CD4-positive, alpha-beta T cell treated with Interleukin-4 for 1 hour (primary cell): ENCODE results near the gene RAMP3.
"Not testable (repeated sequence)": the region's sequence is repeated elsewhere in the genome, so short reads cannot be mapped to it uniquely, and the experiment has no call there.

Source experiments
- DNase-seq, 2 donors: peaks; one replicate each; pipeline ENCODE4 v3.0.0-alpha.2; 2020 to 2022

Gene RAMP3

GRCh38 chr7:45157653-45158401 is at the start of gene RAMP3:
Gene RAMP3 (plus strand): TSS chr7:45157791. CDS start chr7:45157829, 38 bp downstream.
- DNase-seq: no peak

- no peak for DNase-seq
Observed at GRCh38 chr7:45108863-45109262, 48.7 kb upstream of the RAMP3 start.

GRCh38 chr7:45111298-45112223 is 46.0 kb upstream of the RAMP3 start, which contains the start of gene TBRG4:
Gene TBRG4 (minus strand): TSS chr7:45111697. CDS start chr7:45109237, 2,460 bp downstream.
- peak; percentile 94 for DNase-seq

- DNase-seq: no peak
Observed at GRCh38 chr7:45112648-45113047, 44.9 kb upstream of the RAMP3 start.

DNA sequence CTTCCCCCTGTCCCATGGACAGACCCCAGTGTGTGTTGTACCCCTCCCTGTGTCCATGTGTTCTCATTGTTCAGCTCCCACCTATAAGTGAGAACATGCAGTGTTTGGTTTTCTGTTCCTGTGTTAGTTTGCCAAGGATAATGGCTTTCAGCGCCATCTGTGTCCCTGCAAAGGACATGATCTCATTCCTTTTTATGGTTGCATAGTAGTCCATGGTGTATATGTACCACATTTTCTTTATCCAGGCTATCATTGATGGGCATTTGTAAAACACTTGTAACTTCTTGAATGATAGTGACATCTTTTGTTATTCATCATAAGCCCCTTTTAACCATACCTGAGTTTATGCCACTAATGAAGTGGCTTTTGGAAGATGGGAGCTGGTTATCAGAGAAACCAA is 43.3 kb upstream of the RAMP3 start:
- not testable (repeated sequence) for DNase-seq

DNA sequence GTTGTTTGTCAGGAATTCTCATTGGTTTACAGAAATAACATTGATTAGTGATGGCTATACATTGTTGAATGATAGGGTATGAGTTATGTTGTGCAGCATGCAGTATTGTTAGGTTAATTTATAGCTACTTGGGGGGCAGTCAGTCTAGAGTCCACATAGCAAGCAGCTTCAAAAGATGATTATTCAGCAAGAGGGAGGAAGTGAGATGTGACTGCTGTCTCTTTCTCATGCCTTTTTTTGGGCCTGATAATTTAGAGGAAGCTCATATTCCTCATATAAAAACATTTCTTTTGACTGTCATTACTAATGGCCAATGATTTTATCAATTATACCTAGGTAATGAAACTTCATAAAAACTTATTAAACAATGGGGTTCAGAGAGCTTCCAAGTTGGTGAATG is 42.7 kb upstream of the RAMP3 start:
- no peak for DNase-seq

DNA sequence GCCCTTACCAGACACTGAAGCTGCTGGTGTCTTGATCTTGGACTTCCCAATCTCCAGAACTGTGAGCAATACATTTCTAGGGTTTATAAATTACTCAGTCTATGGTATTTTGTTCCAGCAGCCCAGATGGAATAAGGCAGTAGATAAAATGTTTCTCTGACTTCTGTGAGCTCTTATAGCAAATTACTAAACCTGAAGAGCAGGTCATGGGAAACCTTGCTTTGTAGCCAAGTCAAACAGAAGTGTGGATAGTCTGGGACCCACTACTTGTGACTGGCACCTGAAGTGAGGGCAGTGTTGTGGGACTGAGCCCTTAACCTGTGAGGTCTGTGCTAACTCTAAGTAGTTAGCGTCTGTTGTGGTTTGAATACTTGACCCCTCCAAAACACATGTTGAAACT is 41.5 kb upstream of the RAMP3 start:
- DNase-seq: no peak

DNA sequence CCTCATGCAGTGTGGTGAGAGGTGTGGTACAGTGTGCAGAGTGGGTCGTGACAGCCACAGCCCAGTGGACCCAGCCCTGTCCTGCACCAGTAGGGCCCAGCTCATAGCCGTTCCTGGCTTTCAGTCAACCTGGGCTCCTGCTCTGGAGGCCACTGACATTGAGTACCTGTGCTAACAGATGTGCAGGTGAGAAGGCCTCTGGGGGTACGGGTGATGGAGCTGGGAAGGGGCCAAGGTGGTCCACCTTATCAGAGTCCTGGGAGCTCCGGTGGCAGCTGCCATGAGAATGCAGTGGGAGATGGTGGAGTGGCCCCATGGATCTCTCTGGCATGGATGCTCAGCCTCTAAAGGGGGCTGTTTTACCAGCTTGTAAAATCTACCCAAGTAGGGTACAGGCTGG is 40.0 kb upstream of the RAMP3 start:
- DNase-seq: no peak

DNA sequence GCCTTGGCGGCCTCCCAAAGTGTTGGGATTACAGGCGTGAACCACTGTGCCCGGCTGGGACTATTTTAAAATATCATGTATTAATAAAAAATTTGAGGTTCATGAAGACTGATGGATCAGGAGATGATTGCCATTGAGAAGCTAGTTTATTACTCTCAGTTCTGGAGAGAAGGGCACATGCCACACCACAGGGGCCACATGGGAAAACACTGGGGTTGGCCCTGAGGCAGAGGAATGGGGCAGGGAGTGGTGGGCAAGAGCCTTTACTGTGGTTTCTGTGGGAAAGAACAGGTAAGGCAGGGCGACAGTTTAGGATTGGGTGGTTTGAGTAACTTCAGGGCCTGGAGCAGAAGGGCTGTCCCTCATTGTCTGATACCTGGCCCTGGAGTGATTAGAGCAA is 39.3 kb upstream of the RAMP3 start:
- no peak for DNase-seq

- no peak for DNase-seq
Observed at GRCh38 chr7:45118889-45119331, 38.7 kb upstream of the RAMP3 start.

DNA sequence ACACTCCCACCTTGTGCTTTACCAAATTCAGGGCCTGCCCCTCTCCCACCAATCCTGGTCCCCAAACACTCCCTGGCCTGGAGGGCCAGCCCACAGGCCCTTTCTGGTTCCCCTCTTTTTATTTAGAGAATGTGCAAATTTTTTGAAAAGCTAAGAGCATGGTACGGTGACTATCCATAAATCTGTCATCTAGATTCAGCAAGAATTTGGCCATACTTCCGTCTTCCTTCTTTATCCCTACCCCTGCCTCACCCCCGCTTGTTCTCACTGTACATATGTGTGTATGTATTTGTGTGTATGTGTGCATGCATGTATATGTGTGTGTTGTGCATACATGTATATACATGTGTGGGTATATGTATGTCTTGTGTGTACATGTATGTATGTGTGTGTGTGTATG is 38.0 kb upstream of the RAMP3 start:
- DNase-seq: no peak

DNA sequence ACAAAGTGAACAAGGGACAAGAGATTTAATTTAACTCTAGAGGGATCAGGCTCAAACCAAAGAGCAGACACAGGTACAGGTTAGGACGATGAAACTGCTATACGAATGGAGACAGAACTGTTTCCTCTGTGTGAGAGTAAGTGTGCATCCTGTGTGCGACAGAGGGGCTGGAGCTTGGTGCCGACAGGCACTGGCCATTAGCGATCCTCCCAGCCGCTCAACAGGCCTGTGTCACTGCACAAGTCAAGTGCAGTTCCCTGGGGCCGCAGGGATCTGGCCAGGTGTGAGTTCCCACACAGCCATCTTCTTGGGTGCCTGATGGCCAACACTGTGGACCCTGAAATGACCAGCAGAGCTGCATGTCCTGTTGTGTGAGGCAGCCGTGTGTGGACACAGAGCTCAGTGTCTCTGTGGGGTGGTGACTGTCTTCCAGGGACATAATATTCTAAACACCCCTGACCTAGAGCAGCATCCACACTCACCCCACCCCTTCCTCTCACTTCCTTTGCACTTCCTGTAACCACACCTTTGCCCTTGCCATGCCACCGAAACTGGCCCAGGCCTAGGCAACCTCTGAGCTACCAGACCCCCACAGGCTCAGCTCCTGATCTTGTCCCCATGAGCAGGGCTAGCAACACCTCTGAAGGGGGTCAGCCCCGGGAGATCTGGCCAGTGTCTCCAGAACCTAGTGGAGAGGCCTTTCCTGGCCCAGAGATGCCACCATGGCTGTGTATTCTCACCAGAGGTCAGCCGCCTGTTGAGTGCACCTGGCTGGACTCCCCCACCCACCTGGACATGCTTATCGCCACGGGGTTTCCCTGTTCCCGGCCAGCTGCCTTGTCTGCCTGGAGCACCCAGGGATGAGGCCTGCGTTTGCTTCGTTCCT is 34.4 kb upstream of the RAMP3 start:
- DNase-seq: peak in 1 of 2 donors; percentile 39

DNA sequence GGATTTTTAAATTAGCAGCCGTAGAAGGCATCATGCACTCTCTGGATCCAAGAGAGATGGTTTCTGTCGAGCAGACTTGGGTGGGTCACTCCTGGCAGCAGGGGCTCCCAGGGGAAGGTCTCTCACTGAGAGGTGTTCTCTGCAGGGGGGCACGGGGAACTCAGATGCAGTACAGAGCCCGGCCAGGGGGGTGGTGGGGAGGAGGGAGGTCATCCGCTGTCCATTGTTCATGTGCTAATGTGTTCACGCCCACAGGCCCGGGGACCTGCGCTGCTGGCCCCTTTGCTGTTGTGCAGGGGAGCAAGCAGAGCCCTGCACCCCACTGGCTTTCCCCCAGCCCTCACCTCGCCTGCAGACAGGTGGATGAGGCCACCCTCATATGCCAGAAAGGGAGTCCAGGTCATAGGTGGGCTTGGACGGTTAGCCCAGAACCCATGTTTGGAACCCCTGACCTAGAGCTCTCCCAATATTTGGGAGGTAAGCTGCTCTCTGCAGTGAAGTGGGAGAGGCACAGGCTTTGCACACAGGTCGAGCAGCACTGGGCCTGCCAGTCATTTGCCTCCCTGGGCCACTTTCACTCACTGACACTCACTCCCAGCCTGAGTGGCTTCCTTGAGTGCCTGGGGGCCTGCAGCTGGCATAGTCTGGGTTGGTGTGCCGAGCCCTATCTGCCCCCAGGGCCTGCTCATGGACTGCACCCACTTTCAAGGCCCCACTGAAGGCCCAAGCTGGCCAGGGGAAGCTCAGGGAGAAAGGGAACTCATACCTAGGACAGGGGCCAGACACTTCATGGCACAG is 33.5 kb upstream of the RAMP3 start:
- DNase-seq: no peak

GRCh38 chr7:45125193-45125904 is 32.2 kb upstream of the RAMP3 start:
- DNase-seq: no peak

DNA sequence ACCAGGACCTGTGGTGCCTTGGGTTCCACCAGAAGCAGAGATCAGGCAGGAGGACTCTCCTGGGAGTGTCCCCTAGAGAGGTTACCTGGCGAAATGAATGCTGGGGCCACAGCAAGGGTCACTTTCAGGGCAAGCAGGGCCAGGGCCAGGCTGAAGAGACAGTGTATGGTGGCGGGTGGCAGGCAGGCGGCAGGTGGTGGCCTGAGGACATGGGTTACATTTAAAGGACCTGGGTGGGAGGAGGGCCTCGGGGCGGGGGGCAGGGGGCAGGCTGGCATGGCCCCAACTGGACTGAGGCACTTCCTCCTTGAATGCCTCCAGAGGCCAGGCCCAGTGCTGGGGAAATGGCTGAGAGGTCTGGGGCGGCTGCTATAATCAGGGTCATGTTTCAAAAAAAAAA is 31.4 kb upstream of the RAMP3 start:
- DNase-seq: no peak

DNA sequence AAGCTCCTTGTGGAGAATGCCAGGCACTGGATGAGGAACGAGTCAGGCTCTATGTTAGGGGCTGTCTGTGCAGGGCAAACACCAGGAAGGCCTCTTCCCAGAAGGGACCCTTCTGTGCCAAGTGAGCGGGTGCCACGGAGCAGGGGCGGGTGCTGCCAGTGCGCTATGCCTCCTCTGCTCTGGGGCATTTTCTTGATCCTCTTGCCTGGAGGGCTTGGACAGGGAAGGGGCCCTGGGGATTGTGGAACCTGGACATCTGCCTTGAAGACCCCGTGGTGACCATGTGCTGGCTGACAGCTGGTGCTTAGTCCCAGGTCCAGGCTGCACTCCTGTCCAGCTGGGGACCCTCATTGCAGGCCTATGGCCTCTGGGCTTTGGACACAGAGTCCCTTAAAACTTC is 30.7 kb upstream of the RAMP3 start:
- DNase-seq: no peak

DNA sequence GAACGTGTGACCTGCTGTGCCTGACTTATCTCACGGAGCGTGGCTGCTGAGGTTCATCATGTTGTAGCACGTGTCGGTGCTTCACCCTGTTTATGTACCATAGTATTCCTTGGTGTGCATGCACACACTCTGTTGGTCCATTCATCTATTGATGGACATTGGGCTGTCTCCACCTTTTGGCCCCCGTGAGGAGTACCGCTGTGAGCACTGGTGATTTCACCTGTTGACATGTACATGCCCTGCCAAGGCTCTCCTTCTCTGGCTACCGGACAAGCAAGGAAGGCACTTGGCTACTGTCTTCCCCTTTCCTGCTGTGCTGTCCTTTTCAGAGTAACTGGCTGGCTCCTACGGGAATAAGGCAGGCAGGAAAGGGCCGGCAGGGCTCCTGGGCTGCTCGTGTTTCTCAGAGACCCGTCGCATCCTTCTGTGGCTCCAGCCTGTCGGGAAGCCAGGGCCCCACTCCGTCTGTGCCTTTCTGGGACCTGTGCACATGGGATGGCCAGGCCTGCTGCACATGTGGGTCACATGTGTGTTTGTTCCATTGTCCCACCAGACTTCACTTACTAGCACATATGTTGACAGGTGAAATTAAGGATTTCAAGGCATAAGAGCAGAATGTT is 28.3 kb upstream of the RAMP3 start:
- DNase-seq: no peak

GRCh38 chr7:45129906-45130305 is 27.7 kb upstream of the RAMP3 start:
- DNase-seq: no peak

- DNase-seq: no peak
Observed at GRCh38 chr7:45130910-45131309, 26.7 kb upstream of the RAMP3 start.

DNA sequence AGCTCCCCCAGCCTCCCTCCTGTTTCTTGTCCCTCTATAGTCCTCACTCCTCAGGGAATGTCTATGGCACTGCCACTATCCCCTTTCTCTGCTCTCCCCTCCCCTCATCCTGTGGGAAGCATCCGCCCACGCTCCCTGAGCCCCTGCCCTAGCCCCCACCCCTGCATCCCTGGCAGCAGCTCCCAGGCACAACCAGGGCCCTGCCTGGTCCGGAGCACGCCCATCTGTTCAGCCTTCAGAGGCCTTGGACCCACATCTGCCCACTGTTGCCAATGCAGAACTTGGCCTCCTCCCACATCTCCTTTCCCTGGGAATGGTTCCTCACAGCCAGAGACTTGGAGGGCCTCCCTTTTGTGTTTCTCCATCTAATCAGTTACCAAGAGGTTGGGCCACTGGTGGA is 25.7 kb upstream of the RAMP3 start:
- no peak for DNase-seq
